IMR-90 (cell line): ENCODE results near the gene USP36. TPM values are rescaled to one million over a fixed set of nuclear protein-coding genes. Genes with fewer than 3 reads are reported as not detected.

Source experiments
- ATAC-seq: fragments of 200-7000 bp; cut with Tn5 transposase; 2 replicates; pipeline ENCODE4 v1.9.1; 2020; ENCODE audit warnings: low read depth, mild to moderate bottlenecking, moderate library complexity
- BruUV-seq: library from RNA; stranded (reverse); fragments of 400-500 nt; replicated peaks from 2 replicates; lab custom pipeline; 2021; lab: Mats Ljungman, UMichigan
- CTCF ChIA-PET: fragments of 300-600 bp; formaldehyde crosslinking; extraction: SDS; loops from one replicate; lab custom pipeline; 2021; ENCODE audit warnings: antibody characterized with exemption; lab: Yijun Ruan, JAX
- POLR2A ChIA-PET: fragments of 300-600 bp; sonication (Branson Sonifier 250); formaldehyde crosslinking; loops from one replicate; lab custom pipeline; 2022; ENCODE audit warnings: antibody characterized with exemption; ENCODE audit not compliant: unreplicated experiment; lab: Charles Lee
- DNase-seq: peaks from one replicate; pipeline ENCODE4 v3.0.0; 2013
- H2AFZ ChIP-seq: replicated peaks from 2 replicates; pipeline ENCODE3; 2013; ENCODE audit warnings: low read length, mild to moderate bottlenecking; ENCODE audit not compliant: poor library complexity
- H2AK5ac ChIP-seq: 2 replicates; pipeline ENCODE4 v1.6.1; 2013; ENCODE audit warnings: low read depth, low read length, inconsistent platforms
- H2AK9ac ChIP-seq: replicated peaks from 2 replicates; pipeline ENCODE3; 2013; ENCODE audit warnings: mild to moderate bottlenecking, low read depth, low read length, moderate library complexity; ENCODE audit not compliant: poor library complexity
- H2BK120ac ChIP-seq: 2 replicates; pipeline ENCODE4 v1.6.1; 2013; ENCODE audit warnings: low read depth, low read length, inconsistent platforms
- H2BK15ac ChIP-seq: 3 replicates; pipeline ENCODE4 v1.6.1; 2013; ENCODE audit warnings: low read depth, low read length, inconsistent platforms
- H2BK20ac ChIP-seq: 2 replicates; pipeline ENCODE4 v1.6.1; 2013; ENCODE audit warnings: low read depth, mild to moderate bottlenecking, inconsistent platforms, low read length, moderate library complexity
- H2BK5ac ChIP-seq: 2 replicates; pipeline ENCODE4 v1.6.1; 2013; ENCODE audit warnings: mild to moderate bottlenecking, low read depth, low read length, inconsistent platforms; ENCODE audit not compliant: poor library complexity, severe bottlenecking
- H3K14ac ChIP-seq: replicated peaks from 2 replicates; pipeline ENCODE4 v1.6.1; 2013; ENCODE audit warnings: low read depth, low read length, inconsistent platforms
- H3K18ac ChIP-seq: 2 replicates; pipeline ENCODE4 v1.6.1; 2013; ENCODE audit warnings: low read depth, low read length, control low read depth
- H3K23ac ChIP-seq: 2 replicates; pipeline ENCODE4 v1.6.1; 2013; ENCODE audit warnings: low read depth, low read length, inconsistent platforms
- H3K27ac ChIP-seq: 2 replicates; pipeline ENCODE4 v1.5.1; 2013; ENCODE audit warnings: mild to moderate bottlenecking, control low read depth, low read length; ENCODE audit not compliant: insufficient read depth
- H3K27me3 ChIP-seq: 2 replicates; pipeline ENCODE4 v1.6.1; 2013; ENCODE audit warnings: low read length; ENCODE audit not compliant: control insufficient read depth, insufficient read depth
- H3K36me3 ChIP-seq: 2 replicates; pipeline ENCODE4 v1.6.1; 2013; ENCODE audit warnings: low read length, mixed read lengths; ENCODE audit not compliant: control insufficient read depth, insufficient read depth
- H3K4ac ChIP-seq: 2 replicates; pipeline ENCODE4 v1.6.1; 2013; ENCODE audit warnings: low read depth, low read length, inconsistent platforms
- H3K4me1 ChIP-seq: 2 replicates; pipeline ENCODE4 v1.6.1; 2013; ENCODE audit warnings: low read length, mixed read lengths; ENCODE audit not compliant: control insufficient read depth, insufficient read depth
- H3K4me2 ChIP-seq: 2 replicates; pipeline ENCODE4 v1.6.1; 2013; ENCODE audit warnings: low read depth, mild to moderate bottlenecking, control low read depth, low read length, moderate library complexity
- H3K4me3 ChIP-seq: 2 replicates; pipeline ENCODE4 v1.5.1; 2013; ENCODE audit warnings: low read depth, mild to moderate bottlenecking, control low read depth, low read length, moderate library complexity; ENCODE audit not compliant: insufficient read depth
- H3K56ac ChIP-seq: 2 replicates; pipeline ENCODE4 v1.6.1; 2013; ENCODE audit warnings: low read length, inconsistent platforms; ENCODE audit not compliant: insufficient read depth; ENCODE audit errors: extremely low read depth
- H3K79me1 ChIP-seq, 2 experiments: 2 replicates each; pipeline ENCODE4 v1.6.1; 2013; ENCODE audit warnings: low read length in 2 of 2, inconsistent platforms in 1 of 2, low read depth in 1 of 2
- H3K9ac ChIP-seq: 2 replicates; pipeline ENCODE4 v1.6.1; 2013; ENCODE audit warnings: low read depth, low read length, control low read depth
- H3K9me1 ChIP-seq: 2 replicates; pipeline ENCODE4 v1.6.1; 2013; ENCODE audit warnings: low read length, inconsistent platforms; ENCODE audit not compliant: insufficient read depth
- H3K9me3 ChIP-seq: 2 replicates; pipeline ENCODE4 v1.6.1; 2013; ENCODE audit warnings: low read length; ENCODE audit not compliant: control insufficient read depth, insufficient read depth
- H4K20me1 ChIP-seq: 2 replicates; pipeline ENCODE4 v1.6.1; 2013; ENCODE audit warnings: low read length, inconsistent platforms; ENCODE audit not compliant: insufficient read depth
- H4K5ac ChIP-seq: 2 replicates; pipeline ENCODE4 v1.6.1; 2013; ENCODE audit warnings: mild to moderate bottlenecking, low read depth, low read length, control low read depth
- H4K8ac ChIP-seq, 2 experiments: 2 replicates each; pipeline ENCODE4 v1.6.1; 2013; ENCODE audit warnings: low read depth in 2 of 2, low read length in 2 of 2, control low read depth in 1 of 2, inconsistent platforms in 1 of 2
- H4K91ac ChIP-seq: 2 replicates; pipeline ENCODE4 v1.6.1; 2013; ENCODE audit warnings: low read depth, low read length, inconsistent platforms; ENCODE audit not compliant: insufficient read depth
- CEBPB ChIP-seq: IDR thresholded peaks from 2 replicates; pipeline ENCODE4 v1.6.1; 2012; ENCODE audit warnings: low read depth, low read length, improper control_type of control experiment
- NFE2L2 ChIP-seq: fragments of 150-350 bp; IDR thresholded peaks from 2 replicates; pipeline ENCODE4 v1.6.1; 2016; ENCODE audit warnings: low read depth, mild to moderate bottlenecking, low read length
- WGBS, 2 experiments: methylation state at CpG; one replicate each; pipeline versions ENCODE4 v1.1.5 to v1.1.7; 2013; ENCODE audit warnings: missing lambda C conversion rate in 2 of 2; ENCODE audit not compliant: insufficient read length in 1 of 2; ENCODE audit errors: extremely low coverage in 2 of 2; 5-methylcytosine and 5-hydroxymethylcytosine counted together
- dilution Hi-C: fragments of 300-500 bp; cut with HindIII; formaldehyde crosslinking; loops from one replicate; pipeline ENCODE4 v1.14.3; 2018; ENCODE audit warnings: low sequenced_read_pairs; ENCODE audit not compliant: unreplicated experiment
- in situ Hi-C: fragments of 300-500 bp; cut with MboI; formaldehyde crosslinking; loops from 3 replicates; pipeline ENCODE4 v1.14.3; 2019; ENCODE audit warnings: low sequenced_read_pairs, inconsistent platforms, mixed read lengths
- intact Hi-C: fragments of 100-400 bp; cut with micrococcal nuclease; formaldehyde crosslinking; loops from 2 replicates; pipeline ENCODE4 v1.10.0; 2022
- polyA plus RNA-seq, 3 experiments: library from polyadenylated mRNA; depleted of rRNA; stranded (reverse); fragments of >200 nt; gene quantifications; 2 replicates each; pipeline ENCODE4 v1.2.3, GENCODE V29; 2012; ENCODE audit warnings: low replicate concordance in 1 of 3
- total RNA-seq: library from RNA; depleted of rRNA; stranded (reverse); fragments of >200 nt; gene quantifications from 2 replicates; pipeline ENCODE4 v1.2.3, GENCODE V29; 2012

The USP36 gene
- total and polyA plus RNA-seq, 2 of the 4 experiments (the other 2 are of a cell fraction), result 30.6 to 38.3 TPM

DNA sequence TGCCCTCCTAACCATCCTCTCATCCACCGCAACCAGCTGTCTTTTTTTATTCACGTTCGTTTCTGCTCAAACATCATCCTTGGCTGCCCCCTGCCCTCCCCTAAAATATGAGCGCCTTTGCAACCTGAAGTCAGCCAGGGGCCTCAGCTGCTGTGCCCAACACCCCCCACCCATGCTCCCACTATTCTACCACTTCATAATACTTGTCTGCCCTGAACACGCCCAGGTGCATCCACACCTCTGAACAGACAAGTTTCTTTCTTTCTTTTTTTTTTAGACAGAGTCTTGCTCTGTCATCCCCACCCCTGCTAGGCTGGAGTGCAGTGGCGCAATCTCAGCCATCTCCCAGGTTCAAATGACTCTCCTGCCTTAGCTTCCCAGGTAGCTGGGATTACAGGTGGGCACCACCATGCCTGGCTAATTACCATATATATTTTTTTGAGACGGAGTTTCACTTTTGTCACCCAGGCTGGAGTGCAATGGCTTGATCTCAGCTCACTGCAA is 35.5 kb upstream of the USP36 start:
- Histone ChIP-seq H3K27ac (no peak overlapping the region), H2BK5ac (peak overlapping the region; percentile 82), H4K91ac (0 out of 2 replicates have a peak overlapping the region, but pooled peaks have one; percentile 84), H3K4me2 (no peak overlapping the region), H4K5ac (peak overlapping the region; percentile 85; the same call in 1 of the 2 replicates), H2BK15ac (peak overlapping the region; percentile 46; the same call in 1 of the 3 replicates), H3K4me1 (peaks cover 40% of the 10 kb centered on the region), H3K4me3 (no peak overlapping the region), H2AK9ac (peak overlapping the region; percentile 97), H2AK5ac (peak overlapping the region; percentile 90), H3K18ac (no peak overlapping the region), H4K8ac (peak overlapping the region in 1 of 2 experiments; percentile 73; a peak in 1 of 4 replicates), H3K9me3 (no peaks in the 10 kb centered on the region), H4K20me1 (peaks cover 41% of the 10 kb centered on the region), H3K9ac (no peak overlapping the region), H2BK120ac (peak overlapping the region; percentile 40; the same call in 1 of the 2 replicates), H3K79me1 (peaks cover 35 to 84% of the 10 kb centered on the region in 2 experiments), H3K36me3 (peaks cover 25% of the 10 kb centered on the region), H3K23ac (no peak overlapping the region), H3K27me3 (no peaks in the 10 kb centered on the region), H3K9me1 (peaks cover 49% of the 10 kb centered on the region), H3K14ac (peak overlapping the region; percentile 73), H2BK20ac (no peak overlapping the region), H3K56ac (no peak overlapping the region), H2AFZ (peak overlapping the region; percentile 37), H3K4ac (peak overlapping the region; percentile 67; the same call in 1 of the 2 replicates)
- intact Hi-C loops, result no loop called here
- BruUV-seq, result no TSS peak
- ATAC-seq, result no peak
- in situ Hi-C loops, result no loop called here
- POLR2A ChIA-PET, result no interaction called here
- dilution Hi-C loops, result no loop called here
- CTCF ChIA-PET, result interaction anchor here (0.9 kb wide), 1 partner anchor 96 kb away, joined by 6 read pairs; no protein-coding TSS in a partner anchor
- WGBS, 2 experiments, result 89% methylated on average over 3 of the region's 7 CpGs; no CpG with 5 or more reads in 1 of the 2 experiments
- DNase-seq, result no peak
- TF ChIP-seq NFE2L2, result no peak
- TF ChIP-seq CEBPB, result peak; percentile 32; the same call in 1 of the 2 replicates
